HCT116 (cell line): ENCODE data around the gene CREG2. TPM values are rescaled to one million over a fixed set of nuclear protein-coding genes. Genes with fewer than 3 reads are reported as not detected.

Experiments
- ATAC-seq: fragments of 200-7000 bp; cut with Tn5 transposase; 2 replicates; pipeline ENCODE4 v1.9.1; 2020; ENCODE audit warnings: mild to moderate bottlenecking, moderate library complexity
- BruUV-seq: library from RNA; stranded (reverse); fragments of 400-500 nt; replicated peaks from 2 replicates; lab custom pipeline; 2021; lab: Mats Ljungman, UMichigan
- CTCF ChIA-PET: fragments of 300-600 bp; sonication (Branson Sonifier 250); formaldehyde crosslinking; loops from one replicate; lab custom pipeline; 2021; ENCODE audit warnings: antibody characterized with exemption; lab: Charles Lee
- POLR2A ChIA-PET: fragments of 300-600, 350-600 bp; sonication (Branson Sonifier 250); formaldehyde crosslinking; loops from one replicate; lab custom pipeline; 2021; ENCODE audit warnings: antibody characterized with exemption; lab: Charles Lee
- RAD21 ChIA-PET, 2 experiments: fragments of 300-600 bp; sonication (Branson Sonifier 250); formaldehyde crosslinking; loops; one replicate each; lab custom pipeline; 2023; ENCODE audit warnings: low total read pairs in 2 of 2; ENCODE audit not compliant: uncharacterized antibody in 2 of 2, unreplicated experiment in 2 of 2, low non-redundant PET in 1 of 2; lab: Charles Lee
- DNase-seq: peaks from one replicate; pipeline ENCODE4 v3.0.0-alpha.2; 2010; ENCODE audit warnings: low read depth, low spot score
- H2AFZ ChIP-seq: fragments of 200-600 bp; shearing (Covaris generic), sonication (generic); 2 replicates; pipeline ENCODE4 v1.6.1; 2017; ENCODE audit warnings: low read depth, mixed run types, mixed read lengths, antibody characterized with exemption, low read length; ENCODE audit not compliant: poor library complexity, severe bottlenecking
- H3K27ac ChIP-seq: 2 replicates; pipeline ENCODE4 v1.5.1; 2012; ENCODE audit warnings: low read depth, low read length
- H3K27me3 ChIP-seq: fragments of 200-600 bp; sonication (generic); 2 replicates; pipeline ENCODE4 v1.6.1; 2016; ENCODE audit warnings: mixed run types, low read length, mixed read lengths; ENCODE audit not compliant: insufficient read depth
- H3K36me3 ChIP-seq, 2 experiments: fragments of 200-500 bp in 1 of 2; fragments of 200-600 bp in 1 of 2; sonication (Bioruptor generic) in 1 of 2; sonication (generic) in 1 of 2; 2 replicates each; pipeline versions ENCODE4 v1.5.1 to v1.6.1; 2014 to 2016; ENCODE audit warnings: low read length in 2 of 2, inconsistent platforms in 1 of 2, mixed read lengths in 1 of 2, mixed run types in 1 of 2; ENCODE audit not compliant: insufficient read depth in 2 of 2, control insufficient read depth in 1 of 2
- H3K4me1 ChIP-seq, 2 experiments: fragments of 200-600 bp in 1 of 2; sonication (generic) in 1 of 2; 2 replicates each; pipeline versions ENCODE4 v1.5.1 to v1.6.1; 2012 to 2017; ENCODE audit warnings: low read length in 2 of 2, inconsistent platforms in 1 of 2, mild to moderate bottlenecking in 1 of 2, mixed read lengths in 1 of 2, mixed run types in 1 of 2, moderate library complexity in 1 of 2; ENCODE audit not compliant: insufficient read depth in 2 of 2, control insufficient read depth in 1 of 2
- H3K4me2 ChIP-seq: fragments of 200-600 bp; sonication (generic); 2 replicates; pipeline ENCODE4 v1.6.1; 2017; ENCODE audit warnings: mixed run types, low read length, mixed read lengths
- H3K4me3 ChIP-seq, 2 experiments: fragments of 200-600 bp in 1 of 2; sonication (generic) in 1 of 2; replicated peaks in 1 of 2; 2 replicates each; pipeline ENCODE4 v1.5.1; 2011 to 2016; ENCODE audit warnings: low read length in 2 of 2, control low read depth in 1 of 2, low read depth in 1 of 2, mild to moderate bottlenecking in 1 of 2, mixed read lengths in 1 of 2, mixed run types in 1 of 2
- H3K79me2 ChIP-seq: fragments of 200-600 bp; sonication (generic); 2 replicates; pipeline ENCODE4 v1.6.1; 2017; ENCODE audit warnings: mild to moderate bottlenecking, mixed run types, low read length, moderate library complexity, mixed read lengths; ENCODE audit not compliant: insufficient read depth
- H3K9ac ChIP-seq: fragments of 200-600 bp; sonication (generic); 2 replicates; pipeline ENCODE4 v1.6.1; 2016; ENCODE audit warnings: low read length, mixed read lengths
- H3K9me2 ChIP-seq: fragments of 200-600 bp; sonication (generic), shearing (Covaris generic); 2 replicates; pipeline ENCODE4 v1.6.1; 2017; ENCODE audit warnings: mixed run types, mild to moderate bottlenecking, moderate library complexity; ENCODE audit not compliant: insufficient read depth
- H3K9me3 ChIP-seq, 2 experiments: fragments of 200-500 bp in 1 of 2; fragments of 200-600 bp in 1 of 2; sonication (Bioruptor generic) in 1 of 2; sonication (generic) in 1 of 2; 2 replicates each; pipeline ENCODE4 v1.6.1; 2014 to 2017; ENCODE audit warnings: low read length in 2 of 2, mixed read lengths in 2 of 2, inconsistent platforms in 1 of 2, low read depth in 1 of 2, mild to moderate bottlenecking in 1 of 2, mixed run types in 1 of 2, moderate library complexity in 1 of 2; ENCODE audit not compliant: control insufficient read depth in 1 of 2, insufficient read depth in 1 of 2
- H4K20me1 ChIP-seq: fragments of 200-600 bp; sonication (generic), shearing (Covaris generic); 2 replicates; pipeline ENCODE4 v1.6.1; 2017; ENCODE audit warnings: mixed run types, mild to moderate bottlenecking, moderate library complexity; ENCODE audit not compliant: insufficient read depth
- CBX3 ChIP-seq: IDR thresholded peaks from 2 replicates; pipeline ENCODE4 v1.6.1; 2012; ENCODE audit warnings: low read depth
- CEBPB ChIP-seq: IDR thresholded peaks from 2 replicates; pipeline ENCODE4 v1.6.1; 2012; ENCODE audit warnings: low read depth
- EZH2phosphoT487 ChIP-seq: fragments of 200-600 bp; IDR thresholded peaks from 2 replicates; pipeline ENCODE4 v1.6.1; 2018; ENCODE audit warnings: antibody characterized with exemption, borderline replicate concordance
- SIN3A ChIP-seq: IDR thresholded peaks from 2 replicates; pipeline ENCODE4 v1.6.1; 2012; ENCODE audit warnings: low read depth
- SP1 ChIP-seq: IDR thresholded peaks from 2 replicates; pipeline ENCODE4 v1.6.1; 2012; ENCODE audit warnings: low read depth
- SRF ChIP-seq: IDR thresholded peaks from 2 replicates; pipeline ENCODE4 v1.6.1; 2012; ENCODE audit warnings: low read depth
- TCF7L2 ChIP-seq: IDR thresholded peaks from 2 replicates; pipeline ENCODE4 v1.7.0; 2011; ENCODE audit warnings: borderline replicate concordance, inconsistent platforms; ENCODE audit not compliant: insufficient read depth, insufficient read length; ENCODE audit errors: extremely low read depth
- ZFX ChIP-seq: fragments of 450-650 bp; IDR thresholded peaks from 2 replicates; pipeline ENCODE4 v1.6.1; 2017
- ZNF274 ChIP-seq: fragments of 200-500 bp; sonication (Bioruptor generic); IDR thresholded peaks from 2 replicates; pipeline ENCODE4 v1.6.1; 2014; ENCODE audit warnings: mild to moderate bottlenecking, low read depth, low read length, inconsistent platforms
- intact Hi-C: fragments of 100-400 bp; cut with micrococcal nuclease; formaldehyde crosslinking; loops from 2 replicates; pipeline ENCODE4 v1.10.0; 2022
- total RNA-seq: library from RNA; stranded (reverse); gene quantifications from one replicate; pipeline ENCODE4 v1.2.1, GENCODE V29; 2021; ENCODE audit not compliant: unreplicated experiment
- TF ChIP-seq, protein P1 (sequence below): IDR thresholded peaks from 2 replicates; pipeline ENCODE4 v1.6.1; 2012
- TF ChIP-seq, protein P2 (sequence below): IDR thresholded peaks from 2 replicates; pipeline ENCODE4 v1.6.1; 2012; ENCODE audit warnings: low read depth
- TF ChIP-seq, protein P3 (sequence below), 3 experiments: fragments of 200-600 bp in 1 of 3; sonication (generic) in 1 of 3; IDR thresholded peaks in 2 of 3; conservative IDR thresholded peaks in 1 of 3; 2 replicates each; pipeline ENCODE4 v1.5.1; 2012 to 2017; ENCODE audit warnings: low read depth in 2 of 3, low read length in 2 of 3, antibody characterized with exemption in 1 of 3, borderline replicate concordance in 1 of 3, control low read depth in 1 of 3, mild to moderate bottlenecking in 1 of 3, mixed read lengths in 1 of 3, mixed run types in 1 of 3, moderate library complexity in 1 of 3; ENCODE audit not compliant: insufficient read depth in 1 of 3

The CREG2 gene
- total RNA-seq, 1 experiment from 2014 or later = 0.12 TPM

DNA sequence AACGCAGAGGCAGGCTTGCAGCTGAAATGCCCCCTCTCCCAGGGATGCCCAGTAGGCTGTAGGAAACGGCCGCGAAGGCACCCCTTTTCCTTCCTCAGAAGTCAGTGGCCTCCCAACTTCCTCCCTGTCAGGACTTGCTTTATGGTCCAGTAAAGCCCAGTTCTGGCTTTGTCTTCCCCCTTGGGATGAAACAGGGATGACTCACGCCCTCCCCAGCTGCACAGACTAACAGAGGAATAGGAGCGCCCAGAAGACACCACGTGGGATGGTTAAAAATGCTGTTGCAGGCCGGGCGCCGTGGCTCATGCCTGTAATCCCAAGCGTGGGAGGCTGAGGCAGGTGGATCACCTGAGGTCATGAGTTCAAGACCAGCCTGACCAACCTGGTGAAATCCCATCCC is 6.9 kb downstream of the CREG2 start:
- DNase-seq (no peak), ATAC-seq (0 out of 2 replicates have a peak, but pooled peaks have one; percentile 36)
- Histone ChIP-seq H3K9me2 (no peaks in the 10 kb centered on the region), H3K36me3 (no peaks in the 10 kb centered on the region), H3K79me2 (no peaks in the 10 kb centered on the region), H3K9ac (no peak overlapping the region), H4K20me1 (no peaks in the 10 kb centered on the region), H2AFZ (no peak overlapping the region), H3K4me1 (no peaks in the 10 kb centered on the region), H3K9me3 (no peaks in the 10 kb centered on the region), H3K27me3 (no peaks in the 10 kb centered on the region), H3K27ac (no peak overlapping the region), H3K4me2 (no peak overlapping the region), H3K4me3 (no peak overlapping the region)
- no TSS peak for BruUV-seq
- intact Hi-C loops = no loop called here
- CTCF ChIA-PET = interaction anchor here (1.7 kb wide), 1 partner anchor 38 kb away, joined by 7 read pairs; no protein-coding TSS in a partner anchor
- RAD21 ChIA-PET = no interaction called here
- POLR2A ChIA-PET = no interaction called here
- TF ChIP-seq SIN3A (no peak), SRF (no peak), TCF7L2 (no peak), SP1 (no peak), ZNF274 (no peak), EZH2phosphoT487 (no peak), CEBPB (no peak)

DNA sequence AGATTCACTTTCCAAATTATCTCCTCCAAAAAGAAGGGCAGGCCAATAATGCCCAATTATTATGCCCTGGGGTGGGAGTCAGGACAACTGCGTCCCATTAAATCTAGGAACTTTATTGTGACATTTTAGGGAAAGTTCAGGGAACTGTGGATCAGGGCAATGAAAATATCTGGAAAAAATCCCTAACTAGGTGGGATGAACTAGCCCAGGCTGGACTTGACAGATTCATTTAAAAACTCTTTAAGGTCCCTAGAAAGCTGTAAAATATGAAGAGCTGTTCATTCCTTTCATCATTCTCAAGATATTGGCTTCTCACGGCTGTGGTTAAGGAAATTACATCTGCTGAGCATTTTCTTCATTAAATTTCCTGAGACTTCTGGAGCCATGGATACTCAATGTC is 8.2 kb downstream of the CREG2 start:
- CTCF ChIA-PET = no interaction called here
- no peaks in the 10 kb centered on the region for H3K27me3 ChIP-seq
- POLR2A ChIA-PET = no interaction called here

More for the DNA sequence above, 8.2 kb downstream of the CREG2 start:
- intact Hi-C loops = no loop called here
- RAD21 ChIA-PET = no interaction called here
- Histone ChIP-seq H3K79me2 (no peaks in the 10 kb centered on the region), H3K4me1 (no peaks in the 10 kb centered on the region), H3K9me3 (no peaks in the 10 kb centered on the region), H3K9ac (no peak overlapping the region), H3K36me3 (no peaks in the 10 kb centered on the region), H3K4me2 (no peak overlapping the region), H3K27ac (no peak overlapping the region), H4K20me1 (no peaks in the 10 kb centered on the region), H2AFZ (no peak overlapping the region), H3K9me2 (no peaks in the 10 kb centered on the region), H3K4me3 (no peak overlapping the region)
- TF ChIP-seq SP1 (no peak), ZNF274 (no peak), SRF (no peak), SIN3A (no peak), CEBPB (no peak), ZFX (no peak), CBX3 (no peak)
- TF ChIP-seq, protein P1, sequence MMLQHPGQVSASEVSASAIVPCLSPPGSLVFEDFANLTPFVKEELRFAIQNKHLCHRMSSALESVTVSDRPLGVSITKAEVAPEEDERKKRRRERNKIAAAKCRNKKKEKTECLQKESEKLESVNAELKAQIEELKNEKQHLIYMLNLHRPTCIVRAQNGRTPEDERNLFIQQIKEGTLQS = no peak
- TF ChIP-seq, protein P2, sequence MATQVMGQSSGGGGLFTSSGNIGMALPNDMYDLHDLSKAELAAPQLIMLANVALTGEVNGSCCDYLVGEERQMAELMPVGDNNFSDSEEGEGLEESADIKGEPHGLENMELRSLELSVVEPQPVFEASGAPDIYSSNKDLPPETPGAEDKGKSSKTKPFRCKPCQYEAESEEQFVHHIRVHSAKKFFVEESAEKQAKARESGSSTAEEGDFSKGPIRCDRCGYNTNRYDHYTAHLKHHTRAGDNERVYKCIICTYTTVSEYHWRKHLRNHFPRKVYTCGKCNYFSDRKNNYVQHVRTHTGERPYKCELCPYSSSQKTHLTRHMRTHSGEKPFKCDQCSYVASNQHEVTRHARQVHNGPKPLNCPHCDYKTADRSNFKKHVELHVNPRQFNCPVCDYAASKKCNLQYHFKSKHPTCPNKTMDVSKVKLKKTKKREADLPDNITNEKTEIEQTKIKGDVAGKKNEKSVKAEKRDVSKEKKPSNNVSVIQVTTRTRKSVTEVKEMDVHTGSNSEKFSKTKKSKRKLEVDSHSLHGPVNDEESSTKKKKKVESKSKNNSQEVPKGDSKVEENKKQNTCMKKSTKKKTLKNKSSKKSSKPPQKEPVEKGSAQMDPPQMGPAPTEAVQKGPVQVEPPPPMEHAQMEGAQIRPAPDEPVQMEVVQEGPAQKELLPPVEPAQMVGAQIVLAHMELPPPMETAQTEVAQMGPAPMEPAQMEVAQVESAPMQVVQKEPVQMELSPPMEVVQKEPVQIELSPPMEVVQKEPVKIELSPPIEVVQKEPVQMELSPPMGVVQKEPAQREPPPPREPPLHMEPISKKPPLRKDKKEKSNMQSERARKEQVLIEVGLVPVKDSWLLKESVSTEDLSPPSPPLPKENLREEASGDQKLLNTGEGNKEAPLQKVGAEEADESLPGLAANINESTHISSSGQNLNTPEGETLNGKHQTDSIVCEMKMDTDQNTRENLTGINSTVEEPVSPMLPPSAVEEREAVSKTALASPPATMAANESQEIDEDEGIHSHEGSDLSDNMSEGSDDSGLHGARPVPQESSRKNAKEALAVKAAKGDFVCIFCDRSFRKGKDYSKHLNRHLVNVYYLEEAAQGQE = no peak
- TF ChIP-seq, protein P3, sequence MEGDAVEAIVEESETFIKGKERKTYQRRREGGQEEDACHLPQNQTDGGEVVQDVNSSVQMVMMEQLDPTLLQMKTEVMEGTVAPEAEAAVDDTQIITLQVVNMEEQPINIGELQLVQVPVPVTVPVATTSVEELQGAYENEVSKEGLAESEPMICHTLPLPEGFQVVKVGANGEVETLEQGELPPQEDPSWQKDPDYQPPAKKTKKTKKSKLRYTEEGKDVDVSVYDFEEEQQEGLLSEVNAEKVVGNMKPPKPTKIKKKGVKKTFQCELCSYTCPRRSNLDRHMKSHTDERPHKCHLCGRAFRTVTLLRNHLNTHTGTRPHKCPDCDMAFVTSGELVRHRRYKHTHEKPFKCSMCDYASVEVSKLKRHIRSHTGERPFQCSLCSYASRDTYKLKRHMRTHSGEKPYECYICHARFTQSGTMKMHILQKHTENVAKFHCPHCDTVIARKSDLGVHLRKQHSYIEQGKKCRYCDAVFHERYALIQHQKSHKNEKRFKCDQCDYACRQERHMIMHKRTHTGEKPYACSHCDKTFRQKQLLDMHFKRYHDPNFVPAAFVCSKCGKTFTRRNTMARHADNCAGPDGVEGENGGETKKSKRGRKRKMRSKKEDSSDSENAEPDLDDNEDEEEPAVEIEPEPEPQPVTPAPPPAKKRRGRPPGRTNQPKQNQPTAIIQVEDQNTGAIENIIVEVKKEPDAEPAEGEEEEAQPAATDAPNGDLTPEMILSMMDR (IDR thresholded peaks at IDR 0.05 in 2 of 3, conservative IDR thresholded peaks at IDR 0.05 in 1 of 3; ENCODE audit: borderline replicate concordance in 1 of 3, insufficient read depth in 1 of 3, low read depth in 2 of 3, low read length in 2 of 3) = no peak
- no TSS peak for BruUV-seq
- no peak for ATAC-seq
- DNase-seq = no peak
